Measurements from ENCODE around the gene ZNF217.
A peak's percentile ranks its signal among the peaks of the same experiment; 100 is the strongest.
"Not testable (repeated sequence)": the region's sequence is repeated elsewhere in the genome, so short reads cannot be mapped to it uniquely, and the experiment has no call there.

ZNF217 gene

GRCh38 chr20:53621482-53622246 lies 28.0 kb upstream of the ZNF217 start:
- peak; percentile 66 for DNase-seq

- DNase-seq, result not testable (repeated sequence)
These were observed 24.9 kb upstream of the ZNF217 start for GRCh38 chr20:53618490-53619000.

GRCh38 chr20:53617791-53618489 lies 24.3 kb upstream of the ZNF217 start:
- DNase-seq, result no peak

GRCh38 chr20:53616489-53616888 lies 22.9 kb upstream of the ZNF217 start:
- DNase-seq, result not testable (repeated sequence)

GRCh38 chr20:53613748-53614147 lies 20.1 kb upstream of the ZNF217 start:
- no peak for DNase-seq

- DNase-seq, result not testable (repeated sequence)
These were observed 18.6 kb upstream of the ZNF217 start for GRCh38 chr20:53612289-53612688.

GRCh38 chr20:53611449-53611894 lies 17.8 kb upstream of the ZNF217 start:
- peak; percentile 50 for DNase-seq

- peak; percentile 35 for DNase-seq
These were observed 16.1 kb upstream of the ZNF217 start for GRCh38 chr20:53609491-53610445.

GRCh38 chr20:53608456-53609452 lies 15.1 kb upstream of the ZNF217 start:
- DNase-seq, result no peak

GRCh38 chr20:53608071-53608455 lies 14.4 kb upstream of the ZNF217 start:
- no peak for DNase-seq

- DNase-seq, result no peak
These were observed 12.8 kb upstream of the ZNF217 start for GRCh38 chr20:53606364-53606985.

GRCh38 chr20:53605401-53605800 lies 11.8 kb upstream of the ZNF217 start:
- not testable (repeated sequence) for DNase-seq

- not testable (repeated sequence) for DNase-seq
These were observed 11.2 kb upstream of the ZNF217 start for GRCh38 chr20:53604846-53605245.

GRCh38 chr20:53602661-53603060 lies 9.0 kb upstream of the ZNF217 start:
- no peak for DNase-seq

GRCh38 chr20:53599910-53600632 lies 6.4 kb upstream of the ZNF217 start:
- no peak for DNase-seq

GRCh38 chr20:53599378-53599777 lies 5.7 kb upstream of the ZNF217 start:
- DNase-seq, result no peak

GRCh38 chr20:53599044-53599362 lies 5.4 kb upstream of the ZNF217 start:
- no peak for DNase-seq

GRCh38 chr20:53598140-53599043 lies 4.8 kb upstream of the ZNF217 start:
- no peak for DNase-seq

- DNase-seq, result no peak
These were observed 4.0 kb upstream of the ZNF217 start for GRCh38 chr20:53597521-53598120.

All from eye (tissue), 1 donor.